Germinal center (tissue), 1 donor: ENCODE data around the gene UGT3A1.
A peak's percentile ranks its signal among the peaks of the same experiment; 100 is the strongest.
"Not testable (repeated sequence)": the region's sequence is repeated elsewhere in the genome, so short reads cannot be mapped to it uniquely, and the experiment has no call there.

Experiments used
- DNase-seq: peaks from one replicate; pipeline ENCODE4 v3.0.0; 2012; ENCODE audit warnings: mixed read lengths, low spot score

The UGT3A1 gene

GRCh38 chr5:35988529-35988928 is 2.7 kb downstream of the UGT3A1 start:
- no peak for DNase-seq

GRCh38 chr5:35987776-35988175 is 3.4 kb downstream of the UGT3A1 start:
- DNase-seq: no peak

- DNase-seq: no peak
Observed at GRCh38 chr5:35979715-35980114, 11.5 kb downstream of the UGT3A1 start.

- not testable (repeated sequence) for DNase-seq
Observed at GRCh38 chr5:35976859-35977258, 14.3 kb downstream of the UGT3A1 start.

GRCh38 chr5:35974570-35974969 is 16.6 kb downstream of the UGT3A1 start:
- DNase-seq: no peak

- no peak for DNase-seq
Observed at GRCh38 chr5:35971878-35972210, 19.3 kb downstream of the UGT3A1 start.

GRCh38 chr5:35971186-35971877 is 19.9 kb downstream of the UGT3A1 start:
- no peak for DNase-seq

GRCh38 chr5:35963381-35963843 is 27.8 kb downstream of the UGT3A1 start:
- DNase-seq: peak; percentile 14

GRCh38 chr5:35960328-35960727 is 30.9 kb downstream of the UGT3A1 start:
- DNase-seq: no peak

- no peak for DNase-seq
Observed at GRCh38 chr5:35956429-35956828, 34.8 kb downstream of the UGT3A1 start.

- DNase-seq: no peak
Observed at GRCh38 chr5:35954175-35954574, 37.0 kb downstream of the UGT3A1 start.

GRCh38 chr5:35947085-35947484 is 44.1 kb downstream of the UGT3A1 start:
- no peak for DNase-seq

- no peak for DNase-seq
Observed at GRCh38 chr5:35939639-35940038, 51.6 kb downstream of the UGT3A1 start.

GRCh38 chr5:35938568-35939227 is 52.5 kb downstream of the UGT3A1 start, which contains the start of gene CAPSL:
Gene CAPSL (minus strand): TSS chr5:35938622. CDS start chr5:35921120, 17,502 bp downstream.
- DNase-seq: peak; percentile 5

- DNase-seq: peak; percentile 45
Observed at GRCh38 chr5:35926389-35927051, 64.7 kb downstream of the UGT3A1 start.

- DNase-seq: peak; percentile 24
Observed at GRCh38 chr5:35924950-35925722, 66.1 kb downstream of the UGT3A1 start.

- no peak for DNase-seq
Observed at GRCh38 chr5:35924122-35924949, 66.9 kb downstream of the UGT3A1 start.

GRCh38 chr5:35922468-35922867 is 68.7 kb downstream of the UGT3A1 start:
- no peak for DNase-seq

- no peak for DNase-seq
Observed at GRCh38 chr5:35921930-35922329, 69.3 kb downstream of the UGT3A1 start.

GRCh38 chr5:35920890-35921289 is 70.3 kb downstream of the UGT3A1 start:
- no peak for DNase-seq

GRCh38 chr5:35919191-35919590 is 72.0 kb downstream of the UGT3A1 start:
- DNase-seq: no peak
